IPS-11a (cell line): ENCODE results near the gene ILF3.
"Not testable (repeated sequence)": the region's sequence is repeated elsewhere in the genome, so short reads cannot be mapped to it uniquely, and the experiment has no call there.

Experiments used
- H3K4me3 ChIP-seq: one replicate; pipeline ENCODE4 v1.5.1; 2013; ENCODE audit warnings: low read depth, low read length, control low read depth

Gene ILF3

GRCh38 chr19:10642473-10643171 is 11.5 kb upstream of the ILF3 start:
- no peak overlapping the region for H3K4me3 ChIP-seq

GRCh38 chr19:10643172-10643967 is 10.8 kb upstream of the ILF3 start:
- no peak overlapping the region for H3K4me3 ChIP-seq

GRCh38 chr19:10643968-10644259 is 10.2 kb upstream of the ILF3 start:
- no peak overlapping the region for H3K4me3 ChIP-seq

GRCh38 chr19:10644260-10645007 is 9.7 kb upstream of the ILF3 start:
- no peak overlapping the region for H3K4me3 ChIP-seq

GRCh38 chr19:10646456-10647159 is 7.5 kb upstream of the ILF3 start:
- no peak overlapping the region for H3K4me3 ChIP-seq

GRCh38 chr19:10648360-10648759 is 5.8 kb upstream of the ILF3 start:
- H3K4me3 ChIP-seq, result no peak overlapping the region

GRCh38 chr19:10651851-10652250 is 2.3 kb upstream of the ILF3 start:
- no peak overlapping the region for H3K4me3 ChIP-seq

- H3K4me3 ChIP-seq, result peak overlapping the region; percentile 72
These were observed 739 bp upstream of the ILF3 start for GRCh38 chr19:10653482-10653731.

GRCh38 chr19:10654610-10655456 is 687 bp downstream of the ILF3 start:
- peak overlapping the region; percentile 77 for H3K4me3 ChIP-seq

- peak overlapping the region; percentile 77 for H3K4me3 ChIP-seq
These were observed 1.5 kb downstream of the ILF3 start for GRCh38 chr19:10655457-10656312.

- no peak overlapping the region for H3K4me3 ChIP-seq
These were observed 6.2 kb downstream of the ILF3 start for GRCh38 chr19:10660346-10660745.

- H3K4me3 ChIP-seq, result no peak overlapping the region
These were observed 7.8 kb downstream of the ILF3 start for GRCh38 chr19:10661946-10662345.

- no peak overlapping the region for H3K4me3 ChIP-seq
These were observed 8.5 kb downstream of the ILF3 start for GRCh38 chr19:10662384-10663251.

- not testable (repeated sequence) for H3K4me3 ChIP-seq
These were observed 9.1 kb downstream of the ILF3 start for GRCh38 chr19:10663252-10663563.

- H3K4me3 ChIP-seq, result no peak overlapping the region
These were observed 13.7 kb downstream of the ILF3 start for GRCh38 chr19:10667867-10668266.

GRCh38 chr19:10669246-10669645 is 15.1 kb downstream of the ILF3 start:
- no peak overlapping the region for H3K4me3 ChIP-seq

GRCh38 chr19:10670182-10670581 is 16.0 kb downstream of the ILF3 start:
- no peak overlapping the region for H3K4me3 ChIP-seq

- H3K4me3 ChIP-seq, result no peak overlapping the region
These were observed 17.0 kb downstream of the ILF3 start for GRCh38 chr19:10670876-10671804.
